IPS DF 6.9 (cell line): ENCODE results near the gene GRM4.

Experiments
- DNase-seq: peaks from one replicate; pipeline ENCODE4 v3.0.0-alpha.2; 2013; ENCODE audit warnings: low read depth, low spot score
- H3K27ac ChIP-seq: one replicate; pipeline ENCODE4 v1.5.1; 2013; ENCODE audit warnings: low read length, control low read depth
- H3K27me3 ChIP-seq: 2 replicates; pipeline ENCODE4 v1.6.1; 2013; ENCODE audit warnings: mild to moderate bottlenecking, low read length; ENCODE audit not compliant: control insufficient read depth, insufficient read depth
- H3K36me3 ChIP-seq: 2 replicates; pipeline ENCODE4 v1.6.1; 2013; ENCODE audit warnings: low read length; ENCODE audit not compliant: control insufficient read depth, insufficient read depth
- H3K4me1 ChIP-seq: 2 replicates; pipeline ENCODE4 v1.6.1; 2013; ENCODE audit warnings: low read length; ENCODE audit not compliant: control insufficient read depth, insufficient read depth
- H3K4me3 ChIP-seq: 2 replicates; pipeline ENCODE4 v1.5.1; 2013; ENCODE audit warnings: mild to moderate bottlenecking, low read length
- H3K9me3 ChIP-seq: 2 replicates; pipeline ENCODE4 v1.6.1; 2013; ENCODE audit warnings: low read length, inconsistent platforms; ENCODE audit not compliant: control insufficient read depth, insufficient read depth
- WGBS: extraction: QIAGEN DNeasy Blood & Tissue Kit; methylation state at CpG from one replicate; pipeline ENCODE4 v1.1.7; 2013; ENCODE audit warnings: mixed read lengths, missing lambda C conversion rate; ENCODE audit not compliant: insufficient read length, insufficient coverage; 5-methylcytosine and 5-hydroxymethylcytosine counted together

Gene GRM4

GRCh38 chr6:33985947-33986346, 159.9 kb downstream of the GRM4 start:
- no peaks in the 10 kb centered on the region for H3K27me3 ChIP-seq
- H3K27ac ChIP-seq: no peak overlapping the region
- H3K36me3 ChIP-seq: no peaks in the 10 kb centered on the region
- H3K4me1 ChIP-seq: no peaks in the 10 kb centered on the region
- no peak for DNase-seq
- H3K9me3 ChIP-seq: no peaks in the 10 kb centered on the region
- H3K4me3 ChIP-seq: no peak overlapping the region
- WGBS: no CpG with 5 or more reads among the region's 1 CpG

- DNase-seq: no peak
- Histone ChIP-seq H3K36me3 (no peaks in the 10 kb centered on the region), H3K9me3 (no peaks in the 10 kb centered on the region), H3K4me3 (no peak overlapping the region), H3K27me3 (no peaks in the 10 kb centered on the region), H3K4me1 (no peaks in the 10 kb centered on the region), H3K27ac (no peak overlapping the region)
- WGBS: no CpG with 5 or more reads among the region's 14 CpGs
Measured at GRCh38 chr6:33985313-33985751, 160.6 kb downstream of the GRM4 start.

- H3K9me3 ChIP-seq: no peaks in the 10 kb centered on the region
- H3K27ac ChIP-seq: no peak overlapping the region
- H3K36me3 ChIP-seq: no peaks in the 10 kb centered on the region
- DNase-seq: no peak
- WGBS: no CpG with 5 or more reads among the region's 21 CpGs
- no peaks in the 10 kb centered on the region for H3K27me3 ChIP-seq
- no peak overlapping the region for H3K4me3 ChIP-seq
- no peaks in the 10 kb centered on the region for H3K4me1 ChIP-seq
Measured at GRCh38 chr6:33984466-33985312, 161.2 kb downstream of the GRM4 start.

- Histone ChIP-seq H3K27ac (no peak overlapping the region), H3K9me3 (no peaks in the 10 kb centered on the region), H3K27me3 (no peaks in the 10 kb centered on the region), H3K4me3 (no peak overlapping the region), H3K36me3 (no peaks in the 10 kb centered on the region), H3K4me1 (no peaks in the 10 kb centered on the region)
- no peak for DNase-seq
- no CpG with 5 or more reads among the region's 8 CpGs for WGBS
Measured at GRCh38 chr6:33983721-33984465, 162.0 kb downstream of the GRM4 start.

GRCh38 chr6:33983109-33983716, 162.7 kb downstream of the GRM4 start:
- DNase-seq: no peak
- Histone ChIP-seq H3K36me3 (no peaks in the 10 kb centered on the region), H3K27me3 (no peaks in the 10 kb centered on the region), H3K4me3 (no peak overlapping the region), H3K4me1 (no peaks in the 10 kb centered on the region), H3K27ac (no peak overlapping the region), H3K9me3 (no peaks in the 10 kb centered on the region)
- no CpG with 5 or more reads among the region's 13 CpGs for WGBS

- no CpG with 5 or more reads among the region's 4 CpGs for WGBS
- Histone ChIP-seq H3K4me3 (no peak overlapping the region; the same call in 1 of the 2 replicates), H3K27me3 (peaks cover under 1% of the 10 kb centered on the region), H3K36me3 (no peaks in the 10 kb centered on the region), H3K9me3 (no peaks in the 10 kb centered on the region), H3K4me1 (no peaks in the 10 kb centered on the region), H3K27ac (no peak overlapping the region)
- DNase-seq: no peak
Measured at GRCh38 chr6:33981861-33982260, 164.0 kb downstream of the GRM4 start.

GRCh38 chr6:33981421-33981820, 164.5 kb downstream of the GRM4 start:
- Histone ChIP-seq H3K36me3 (no peaks in the 10 kb centered on the region), H3K4me3 (no peak overlapping the region), H3K9me3 (no peaks in the 10 kb centered on the region), H3K27me3 (peaks cover 5% of the 10 kb centered on the region), H3K27ac (no peak overlapping the region), H3K4me1 (no peaks in the 10 kb centered on the region)
- no CpG with 5 or more reads among the region's 7 CpGs for WGBS
- DNase-seq: no peak

GRCh38 chr6:33980176-33981175, 165.4 kb downstream of the GRM4 start:
- H3K27ac ChIP-seq: no peak overlapping the region
- H3K4me1 ChIP-seq: no peaks in the 10 kb centered on the region
- H3K27me3 ChIP-seq: peaks cover 9% of the 10 kb centered on the region
- DNase-seq: no peak
- no peaks in the 10 kb centered on the region for H3K36me3 ChIP-seq
- no peaks in the 10 kb centered on the region for H3K9me3 ChIP-seq
- no CpG with 5 or more reads among the region's 25 CpGs for WGBS
- no peak overlapping the region for H3K4me3 ChIP-seq

GRCh38 chr6:33979750-33980149, 166.1 kb downstream of the GRM4 start:
- H3K4me1 ChIP-seq: no peaks in the 10 kb centered on the region; the same call in 1 of the 2 replicates
- no peaks in the 10 kb centered on the region for H3K9me3 ChIP-seq
- no CpG with 5 or more reads among the region's 4 CpGs for WGBS
- H3K27me3 ChIP-seq: peaks cover 9% of the 10 kb centered on the region
- H3K4me3 ChIP-seq: no peak overlapping the region
- no peaks in the 10 kb centered on the region for H3K36me3 ChIP-seq
- no peak for DNase-seq
- no peak overlapping the region for H3K27ac ChIP-seq
